Osteoblast (primary cell): ENCODE results near the gene TIMD4. TPM values are rescaled to one million over a fixed set of nuclear protein-coding genes. Genes with fewer than 3 reads are reported as not detected.

Source experiments
- DNase-seq: peaks from one replicate; pipeline ENCODE4 v3.0.0; 2011; ENCODE audit warnings: low spot score, mixed read lengths; ENCODE audit not compliant: insufficient read length; ENCODE audit errors: missing footprints
- H2AFZ ChIP-seq: 2 replicates; pipeline ENCODE4 v1.6.0; 2011; ENCODE audit warnings: mild to moderate bottlenecking, low read length
- H3K27ac ChIP-seq: 2 replicates; pipeline ENCODE4 v1.5.1; 2011; ENCODE audit warnings: mild to moderate bottlenecking, low read depth, low read length, moderate library complexity
- H3K27me3 ChIP-seq: 2 replicates; pipeline ENCODE4 v1.6.0; 2012; ENCODE audit warnings: mild to moderate bottlenecking, control low read depth, inconsistent platforms, low read length, moderate library complexity; ENCODE audit not compliant: insufficient read depth
- H3K36me3 ChIP-seq: 2 replicates; pipeline ENCODE4 v1.5.1; 2011; ENCODE audit warnings: mild to moderate bottlenecking, low read length, control low read depth, moderate library complexity; ENCODE audit not compliant: insufficient read depth
- H3K4me1 ChIP-seq: 2 replicates; pipeline ENCODE4 v1.5.1; 2011; ENCODE audit warnings: mild to moderate bottlenecking, low read length, control low read depth, moderate library complexity; ENCODE audit not compliant: insufficient read depth
- H3K4me2 ChIP-seq: 2 replicates; pipeline ENCODE4 v1.6.0; 2011; ENCODE audit warnings: mild to moderate bottlenecking, low read length; ENCODE audit not compliant: insufficient read depth
- H3K4me3 ChIP-seq: fragments of 200-600 bp; sonication (generic); 3 replicates; pipeline ENCODE4 v1.5.1; 2012; ENCODE audit warnings: mild to moderate bottlenecking, low read length, inconsistent platforms; ENCODE audit not compliant: insufficient read depth
- H3K79me2 ChIP-seq: 2 replicates; pipeline ENCODE4 v1.6.0; 2012; ENCODE audit warnings: mild to moderate bottlenecking, low read length, control low read depth, inconsistent platforms; ENCODE audit not compliant: insufficient read depth
- H3K9me3 ChIP-seq: 2 replicates; pipeline ENCODE4 v1.5.1; 2011; ENCODE audit warnings: low read depth, low read length, control low read depth
- H4K20me1 ChIP-seq: 2 replicates; pipeline ENCODE4 v1.6.0; 2012; ENCODE audit warnings: mild to moderate bottlenecking, low read length, control low read depth; ENCODE audit not compliant: insufficient read depth
- total RNA-seq: library from RNA; depleted of rRNA; stranded (reverse); fragments of >200 nt; gene quantifications from 2 replicates; pipeline ENCODE4 v1.2.3, GENCODE V29; 2012
- TF ChIP-seq, protein P1 (sequence below): IDR thresholded peaks from 2 replicates; pipeline ENCODE4 v1.5.1; 2011; ENCODE audit warnings: mild to moderate bottlenecking, low read depth, low read length, moderate library complexity; ENCODE audit errors: extremely low read depth

TIMD4 gene
- total RNA-seq, 1 donor = not detected

DNA sequence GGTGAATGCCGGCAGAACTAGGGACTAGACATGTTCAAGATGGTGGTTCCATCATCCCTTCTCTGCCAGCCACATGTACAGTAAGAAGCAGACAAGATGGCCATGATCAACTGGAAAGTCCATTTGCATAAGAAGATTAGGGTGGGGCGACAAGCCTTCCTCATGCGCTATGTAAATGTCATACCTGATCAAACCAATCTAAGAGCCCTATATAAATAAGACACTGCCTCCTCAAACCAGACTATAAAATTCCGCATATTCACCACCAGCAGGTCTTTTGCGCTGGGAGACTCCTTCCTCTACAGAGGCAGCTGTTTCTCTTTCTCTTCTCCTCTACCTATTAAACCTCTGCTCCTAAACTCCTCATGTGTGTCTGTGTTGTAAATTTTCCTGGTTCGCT is 53.8 kb downstream of the TIMD4 start:
- no peaks in the 10 kb centered on the region for H3K79me2 ChIP-seq
- no peaks in the 10 kb centered on the region for H3K27me3 ChIP-seq
- H3K4me2 ChIP-seq = no peak overlapping the region
- no peaks in the 10 kb centered on the region for H3K9me3 ChIP-seq
- no peak for DNase-seq
- no peak overlapping the region for H3K27ac ChIP-seq
- TF ChIP-seq, protein P1, sequence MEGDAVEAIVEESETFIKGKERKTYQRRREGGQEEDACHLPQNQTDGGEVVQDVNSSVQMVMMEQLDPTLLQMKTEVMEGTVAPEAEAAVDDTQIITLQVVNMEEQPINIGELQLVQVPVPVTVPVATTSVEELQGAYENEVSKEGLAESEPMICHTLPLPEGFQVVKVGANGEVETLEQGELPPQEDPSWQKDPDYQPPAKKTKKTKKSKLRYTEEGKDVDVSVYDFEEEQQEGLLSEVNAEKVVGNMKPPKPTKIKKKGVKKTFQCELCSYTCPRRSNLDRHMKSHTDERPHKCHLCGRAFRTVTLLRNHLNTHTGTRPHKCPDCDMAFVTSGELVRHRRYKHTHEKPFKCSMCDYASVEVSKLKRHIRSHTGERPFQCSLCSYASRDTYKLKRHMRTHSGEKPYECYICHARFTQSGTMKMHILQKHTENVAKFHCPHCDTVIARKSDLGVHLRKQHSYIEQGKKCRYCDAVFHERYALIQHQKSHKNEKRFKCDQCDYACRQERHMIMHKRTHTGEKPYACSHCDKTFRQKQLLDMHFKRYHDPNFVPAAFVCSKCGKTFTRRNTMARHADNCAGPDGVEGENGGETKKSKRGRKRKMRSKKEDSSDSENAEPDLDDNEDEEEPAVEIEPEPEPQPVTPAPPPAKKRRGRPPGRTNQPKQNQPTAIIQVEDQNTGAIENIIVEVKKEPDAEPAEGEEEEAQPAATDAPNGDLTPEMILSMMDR = no peak
- no peaks in the 10 kb centered on the region for H4K20me1 ChIP-seq
- H3K36me3 ChIP-seq = no peaks in the 10 kb centered on the region
- no peaks in the 10 kb centered on the region for H3K4me1 ChIP-seq
- H3K4me3 ChIP-seq = no peak overlapping the region
- no peak overlapping the region for H2AFZ ChIP-seq

DNA sequence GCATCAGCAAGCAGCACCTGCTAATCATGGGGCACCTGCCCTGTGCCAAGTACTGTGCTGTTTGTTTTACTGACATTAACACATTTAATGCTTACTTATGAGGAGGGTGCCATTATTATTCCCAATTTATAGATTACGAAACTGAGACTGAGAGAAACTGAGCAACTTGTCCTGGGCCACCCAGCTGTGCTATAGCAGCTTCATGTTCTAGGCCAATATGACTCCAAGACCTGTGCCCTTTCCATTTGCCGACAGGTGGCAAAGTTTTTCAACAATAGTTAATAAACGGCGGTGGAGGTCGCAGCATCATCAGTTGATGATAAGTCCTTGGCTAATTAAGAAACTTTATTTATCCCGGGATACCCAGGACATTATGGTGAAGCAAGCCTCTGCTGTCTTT is 55.4 kb downstream of the TIMD4 start:
- H3K27me3 ChIP-seq = no peaks in the 10 kb centered on the region
- no peaks in the 10 kb centered on the region for H3K4me1 ChIP-seq
- H3K27ac ChIP-seq = no peak overlapping the region
- H3K79me2 ChIP-seq = no peaks in the 10 kb centered on the region
- no peak overlapping the region for H3K4me3 ChIP-seq
- no peak overlapping the region for H2AFZ ChIP-seq
- TF ChIP-seq, protein P1 = no peak
- H3K4me2 ChIP-seq = no peak overlapping the region
- no peaks in the 10 kb centered on the region for H3K36me3 ChIP-seq
- no peaks in the 10 kb centered on the region for H4K20me1 ChIP-seq
- H3K9me3 ChIP-seq = no peaks in the 10 kb centered on the region
- DNase-seq = peak; percentile 17

DNA sequence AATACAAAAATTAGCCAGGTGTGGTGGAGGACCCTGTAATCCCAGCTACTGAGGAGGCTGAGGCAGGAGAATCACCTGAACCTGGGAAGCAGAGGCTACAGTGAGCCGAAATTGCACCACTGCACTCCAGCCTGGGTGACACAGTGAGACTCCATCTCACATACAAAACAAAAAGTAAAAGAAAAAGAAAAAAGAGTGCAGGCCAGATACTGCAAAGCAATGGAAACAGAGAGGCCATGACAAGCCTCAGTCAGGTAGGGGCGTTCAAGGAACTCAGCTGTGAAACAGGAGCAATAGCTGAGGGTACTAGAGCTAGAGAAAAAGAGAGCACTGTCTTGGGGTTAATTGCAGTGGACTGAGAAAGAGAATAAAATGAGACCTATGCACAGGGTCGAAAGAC is 56.2 kb downstream of the TIMD4 start:
- TF ChIP-seq, protein P1 = no peak
- no peaks in the 10 kb centered on the region for H3K9me3 ChIP-seq
- no peaks in the 10 kb centered on the region for H3K36me3 ChIP-seq
- no peaks in the 10 kb centered on the region for H3K79me2 ChIP-seq
- no peak for DNase-seq
- H2AFZ ChIP-seq = no peak overlapping the region
- no peaks in the 10 kb centered on the region for H4K20me1 ChIP-seq
- no peaks in the 10 kb centered on the region for H3K27me3 ChIP-seq
- H3K4me1 ChIP-seq = no peaks in the 10 kb centered on the region
- no peak overlapping the region for H3K4me3 ChIP-seq
- no peak overlapping the region for H3K27ac ChIP-seq
- no peak overlapping the region for H3K4me2 ChIP-seq

DNA sequence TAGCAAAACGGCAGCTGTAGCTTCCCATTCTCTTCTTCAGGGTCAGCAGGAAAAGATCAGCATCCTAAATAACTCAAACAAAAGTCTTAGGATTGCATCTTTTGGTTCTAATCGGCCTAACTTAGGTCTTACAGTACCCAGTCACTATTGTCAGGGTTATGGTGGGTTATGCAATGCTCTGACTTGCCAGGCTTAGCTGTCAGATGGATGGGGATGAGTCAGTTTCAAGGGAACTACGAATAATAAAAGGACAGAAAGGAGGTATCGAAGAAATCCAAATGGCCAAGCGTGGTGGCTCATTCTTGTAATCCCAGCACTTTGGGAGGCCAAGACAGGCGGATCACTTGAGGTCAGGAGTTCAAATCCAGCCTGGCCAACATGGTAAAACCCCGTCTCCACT is 66.5 kb downstream of the TIMD4 start:
- DNase-seq = no peak
- TF ChIP-seq, protein P1 = no peak
- H3K9me3 ChIP-seq = no peaks in the 10 kb centered on the region
- H3K27ac ChIP-seq = no peak overlapping the region
- no peaks in the 10 kb centered on the region for H3K79me2 ChIP-seq
- no peak overlapping the region for H2AFZ ChIP-seq
- no peaks in the 10 kb centered on the region for H3K36me3 ChIP-seq
- no peak overlapping the region for H3K4me3 ChIP-seq
- H3K27me3 ChIP-seq = no peaks in the 10 kb centered on the region
- H3K4me1 ChIP-seq = no peaks in the 10 kb centered on the region
- H4K20me1 ChIP-seq = no peaks in the 10 kb centered on the region
- H3K4me2 ChIP-seq = no peak overlapping the region
